ENCODE measurements around the gene CAMK1D.
"Not testable (repeated sequence)": the region's sequence is repeated elsewhere in the genome, so short reads cannot be mapped to it uniquely, and the experiment has no call there.

CAMK1D gene

DNA sequence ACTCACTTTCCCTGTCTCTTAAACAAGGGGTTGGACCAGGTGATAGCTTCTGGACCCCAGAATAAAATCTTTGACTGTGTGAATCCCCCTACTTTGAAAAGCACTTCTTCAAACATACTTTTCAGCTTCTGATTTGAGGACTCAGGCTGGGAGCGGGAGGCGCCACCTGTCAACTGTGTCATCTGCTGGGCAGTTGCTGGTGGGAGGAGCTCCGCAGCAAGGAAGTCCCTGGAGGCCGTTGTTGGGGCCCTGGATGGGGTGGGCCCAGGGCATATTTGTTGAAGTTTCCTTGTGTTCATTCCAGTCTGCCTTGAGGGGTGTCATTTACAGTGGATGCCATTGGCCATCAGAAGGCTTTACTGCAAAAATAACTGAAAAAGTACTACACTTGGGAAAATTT lies 454.4 kb downstream of the CAMK1D start:
- H3K9me3 Mint-ChIP-seq, result no peaks in the 10 kb centered on the region
- H3K27ac Mint-ChIP-seq, result no peak overlapping the region
- no peak overlapping the region for H3K4me3 Mint-ChIP-seq
- H3K4me1 Mint-ChIP-seq (ENCODE audit: low read depth), result no peaks in the 10 kb centered on the region
- peaks cover 9% of the 10 kb centered on the region for H3K36me3 Mint-ChIP-seq (ENCODE audit: low read depth)
- H3K27me3 Mint-ChIP-seq, result no peaks in the 10 kb centered on the region

DNA sequence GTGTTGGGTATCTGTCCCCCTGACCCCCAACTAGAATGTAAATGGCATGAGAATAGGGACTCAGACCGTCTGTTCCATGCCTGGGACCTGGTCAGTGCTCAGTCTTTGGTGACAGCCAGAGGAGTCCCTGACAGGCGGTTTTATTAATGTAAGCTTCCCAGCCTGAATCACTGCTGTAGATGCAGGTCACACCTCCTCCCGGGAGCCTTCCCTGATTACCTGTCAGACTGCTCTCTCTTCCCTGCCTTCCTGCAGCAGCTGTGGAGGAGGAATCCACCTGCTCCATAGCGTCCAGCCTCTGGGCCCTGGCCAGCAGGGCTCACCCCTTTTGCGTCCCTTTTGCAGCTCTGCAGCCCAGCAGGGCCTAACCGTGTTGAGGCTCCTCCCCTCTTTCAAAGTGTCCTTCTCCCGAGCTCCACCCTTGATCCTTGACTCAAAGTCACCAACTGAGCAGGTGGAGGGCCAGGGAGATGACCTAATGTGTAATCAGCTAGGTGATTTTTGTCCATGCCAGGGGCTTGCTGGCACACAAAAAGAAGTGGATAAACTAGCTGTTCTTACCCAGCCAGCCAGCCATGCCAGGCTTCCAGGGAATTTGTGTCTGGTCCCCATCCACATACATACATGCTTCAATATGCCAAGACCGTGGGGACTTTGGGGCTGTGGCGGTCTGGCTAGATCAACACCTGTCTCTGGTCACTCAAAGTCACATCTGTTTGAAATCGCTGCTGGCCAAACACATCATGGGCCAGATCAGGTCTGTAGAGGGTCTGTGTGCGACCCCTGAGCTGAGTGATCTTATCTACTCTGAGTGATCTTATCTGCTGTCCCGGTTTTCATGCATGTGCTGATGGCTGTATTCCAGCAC lies 457.1 kb downstream of the CAMK1D start:
- Mint-ChIP-seq H3K4me1 (ENCODE audit: low read depth) (no peaks in the 10 kb centered on the region), H3K9me3 (no peaks in the 10 kb centered on the region), H3K36me3 (ENCODE audit: low read depth) (peaks cover 13% of the 10 kb centered on the region), H3K4me3 (no peak overlapping the region), H3K27ac (no peak overlapping the region), H3K27me3 (no peaks in the 10 kb centered on the region)

DNA sequence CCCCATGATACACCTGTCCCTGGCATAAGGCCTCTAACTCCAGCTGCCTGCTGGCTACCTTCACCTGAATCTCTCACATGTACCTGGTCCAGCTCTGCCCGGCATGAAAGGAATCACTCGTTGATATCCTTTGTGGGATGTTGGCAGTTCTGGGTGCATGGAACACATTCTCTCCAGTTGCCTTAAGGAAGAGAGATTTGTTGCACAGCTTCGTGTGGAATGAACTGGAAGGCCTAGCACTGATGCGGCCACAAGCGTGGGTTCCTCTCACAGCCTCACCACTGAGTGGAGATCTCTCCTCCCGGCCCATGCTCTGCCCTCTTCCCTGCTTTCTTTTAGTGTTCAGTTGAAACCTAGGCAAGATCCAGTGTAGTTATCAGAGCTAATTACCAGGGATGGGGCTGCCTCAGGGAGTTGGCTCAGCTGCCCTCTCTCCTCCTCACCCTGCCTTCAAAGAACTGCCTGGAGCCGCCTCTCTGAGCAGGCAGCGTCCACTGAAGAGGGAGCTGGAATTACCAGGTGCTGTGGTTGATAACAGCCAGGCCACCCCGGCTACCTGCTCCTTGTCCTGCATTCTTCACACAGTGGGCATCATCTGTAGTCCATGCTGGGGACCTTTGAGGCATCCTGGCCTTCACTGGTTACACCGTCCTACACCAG lies 457.9 kb downstream of the CAMK1D start:
- Mint-ChIP-seq H3K4me3 (no peak overlapping the region), H3K4me1 (ENCODE audit: low read depth) (no peaks in the 10 kb centered on the region), H3K27ac (no peak overlapping the region), H3K36me3 (ENCODE audit: low read depth) (peaks cover 16% of the 10 kb centered on the region), H3K27me3 (no peaks in the 10 kb centered on the region), H3K9me3 (no peaks in the 10 kb centered on the region)

DNA sequence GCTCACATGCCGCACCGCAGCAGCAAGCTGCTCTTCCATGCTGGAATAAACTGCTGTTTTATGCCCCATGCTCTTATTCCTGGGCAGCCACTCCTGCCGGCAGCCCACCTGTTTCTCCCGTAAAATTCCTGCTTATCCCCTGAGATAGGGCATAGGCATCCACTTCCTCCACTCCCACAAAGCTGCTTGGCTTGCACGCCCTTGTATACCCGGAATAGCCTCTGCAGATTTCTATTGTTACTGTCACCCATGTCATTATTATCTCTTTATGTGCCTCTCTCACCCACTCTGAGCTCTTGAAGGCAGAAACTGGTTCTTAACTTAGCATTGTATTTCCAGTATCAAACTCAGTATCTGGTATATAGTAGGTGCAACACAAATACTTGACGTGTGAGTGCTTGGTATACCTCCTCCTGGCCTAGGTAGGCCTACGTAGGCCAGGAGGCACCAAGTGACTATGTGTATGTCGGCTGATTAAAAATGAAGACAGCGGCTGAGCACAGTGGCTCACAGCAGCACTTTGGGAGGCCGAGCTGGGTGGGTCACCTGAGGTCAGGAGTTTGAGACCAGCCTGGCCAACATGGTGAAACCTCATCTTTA lies 458.8 kb downstream of the CAMK1D start:
- no peak overlapping the region for H3K27ac Mint-ChIP-seq
- H3K36me3 Mint-ChIP-seq (ENCODE audit: low read depth), result peaks cover 22% of the 10 kb centered on the region
- no peaks in the 10 kb centered on the region for H3K9me3 Mint-ChIP-seq
- no peaks in the 10 kb centered on the region for H3K27me3 Mint-ChIP-seq
- H3K4me3 Mint-ChIP-seq, result no peak overlapping the region
- peaks cover 4% of the 10 kb centered on the region for H3K4me1 Mint-ChIP-seq (ENCODE audit: low read depth)

DNA sequence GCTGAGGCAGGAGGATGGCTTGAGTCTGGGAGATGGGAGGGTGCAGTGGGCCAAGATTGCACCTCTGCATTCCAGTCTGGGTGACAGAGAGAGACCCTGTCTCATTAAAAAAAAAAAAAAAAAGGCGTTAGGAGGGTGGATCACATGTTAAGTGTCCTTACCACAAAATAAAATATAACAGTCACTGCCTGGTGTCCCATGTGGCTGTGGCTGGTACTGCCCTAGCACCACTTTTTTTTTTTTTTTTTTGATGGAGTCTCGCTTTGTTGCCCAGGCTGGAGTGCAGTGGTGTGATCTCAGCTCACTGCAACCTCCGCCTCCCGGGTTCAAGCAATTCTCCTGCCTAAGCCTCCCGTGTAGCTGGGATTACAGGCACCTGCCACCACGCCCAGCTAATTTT lies 460.7 kb downstream of the CAMK1D start:
- not testable (repeated sequence) for H3K27me3 Mint-ChIP-seq; H3K9me3 Mint-ChIP-seq; H3K4me3 Mint-ChIP-seq; H3K27ac Mint-ChIP-seq; H3K4me1 Mint-ChIP-seq (ENCODE audit: low read depth)
- H3K36me3 Mint-ChIP-seq (ENCODE audit: low read depth), result peaks cover 37% of the 10 kb centered on the region

DNA sequence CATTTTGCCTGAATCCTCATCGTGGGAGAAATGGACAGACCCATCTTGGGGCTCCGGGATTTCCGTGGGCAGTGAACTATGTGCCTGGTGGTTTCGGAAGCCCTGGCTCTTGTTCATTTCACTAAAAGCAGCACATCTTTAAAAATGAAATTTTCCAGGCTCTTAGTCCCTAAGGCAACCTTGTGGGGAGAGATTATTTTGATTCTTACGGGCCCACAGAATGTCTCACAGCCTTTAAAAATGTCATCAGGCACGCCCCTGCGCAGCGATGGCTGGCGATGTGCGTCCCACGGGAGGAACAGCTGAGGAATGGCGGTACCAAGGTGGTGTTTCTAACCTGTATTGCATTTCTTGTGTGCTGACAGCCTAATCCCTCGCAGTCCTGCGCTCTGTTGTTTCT lies 462.5 kb downstream of the CAMK1D start:
- Mint-ChIP-seq H3K27ac (no peak overlapping the region), H3K9me3 (no peaks in the 10 kb centered on the region), H3K27me3 (no peaks in the 10 kb centered on the region), H3K36me3 (ENCODE audit: low read depth) (peaks cover 49% of the 10 kb centered on the region), H3K4me3 (no peak overlapping the region), H3K4me1 (ENCODE audit: low read depth) (peaks cover 4% of the 10 kb centered on the region)

DNA sequence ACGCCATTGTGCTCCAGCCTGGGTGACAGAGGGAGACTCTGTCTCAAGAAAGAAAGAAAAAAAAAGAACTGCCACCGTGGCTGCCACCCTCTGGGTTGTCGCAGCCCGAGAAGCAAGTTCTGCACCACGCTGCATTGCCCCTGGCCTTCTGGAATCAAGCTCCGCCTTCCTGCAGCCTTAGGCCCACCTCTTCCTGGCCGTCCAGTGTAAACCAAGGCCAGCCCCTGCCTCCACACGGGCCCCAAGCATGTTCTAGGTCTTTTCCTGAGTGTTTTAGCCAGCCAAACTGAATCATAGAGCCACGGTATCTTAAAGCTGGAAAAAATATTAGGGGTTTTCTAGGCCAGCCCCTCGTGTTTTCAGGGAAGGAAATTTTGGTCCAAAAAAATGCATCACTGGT lies 463.2 kb downstream of the CAMK1D start:
- Mint-ChIP-seq H3K27me3 (no peaks in the 10 kb centered on the region), H3K9me3 (no peaks in the 10 kb centered on the region), H3K4me3 (no peak overlapping the region), H3K36me3 (ENCODE audit: low read depth) (peaks cover 53% of the 10 kb centered on the region), H3K27ac (no peak overlapping the region), H3K4me1 (ENCODE audit: low read depth) (peaks cover 4% of the 10 kb centered on the region)

DNA sequence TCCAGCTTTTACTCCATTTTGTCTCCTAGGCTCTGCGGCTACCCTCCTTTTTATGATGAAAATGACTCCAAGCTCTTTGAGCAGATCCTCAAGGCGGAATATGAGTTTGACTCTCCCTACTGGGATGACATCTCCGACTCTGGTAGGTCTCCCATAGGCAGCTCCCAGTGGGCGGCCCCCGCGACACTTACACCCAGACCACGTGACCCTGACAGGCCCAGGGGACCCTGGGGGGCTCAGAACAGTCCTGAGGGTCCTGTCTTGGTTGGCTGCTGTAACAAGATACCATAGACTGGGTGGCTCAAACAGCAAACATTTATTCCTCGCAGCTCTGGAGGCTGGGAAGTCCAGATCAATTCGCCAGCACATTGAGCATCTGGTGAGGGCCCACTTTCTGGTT lies 464.8 kb downstream of the CAMK1D start:
- Mint-ChIP-seq H3K36me3 (ENCODE audit: low read depth) (peaks cover 62% of the 10 kb centered on the region), H3K4me1 (ENCODE audit: low read depth) (peaks cover 4% of the 10 kb centered on the region), H3K9me3 (no peaks in the 10 kb centered on the region)

DNA sequence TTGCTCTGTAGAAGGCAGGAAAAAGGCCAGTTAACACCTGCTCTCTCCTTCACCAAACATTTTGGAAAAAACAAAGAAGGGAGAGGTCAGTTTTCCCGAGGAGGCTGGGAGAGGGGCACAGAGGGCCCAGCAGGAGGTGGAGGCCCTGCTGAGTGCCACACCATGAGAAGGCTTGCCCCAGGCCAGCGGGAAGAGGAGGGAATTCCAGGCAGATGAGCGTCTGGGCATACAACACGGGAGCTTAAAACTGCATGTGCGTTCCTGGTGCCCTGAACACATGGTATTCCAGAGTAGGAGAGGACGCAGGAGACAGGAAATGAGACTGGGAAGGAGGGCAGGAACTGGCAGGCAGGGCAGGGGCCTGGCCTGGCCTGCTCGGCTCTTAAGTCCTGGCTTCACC lies 469.7 kb downstream of the CAMK1D start:
- Mint-ChIP-seq H3K27me3 (no peaks in the 10 kb centered on the region), H3K27ac (no peak overlapping the region), H3K36me3 (ENCODE audit: low read depth) (peaks cover 52% of the 10 kb centered on the region), H3K9me3 (no peaks in the 10 kb centered on the region), H3K4me1 (ENCODE audit: low read depth) (no peaks in the 10 kb centered on the region), H3K4me3 (no peak overlapping the region)

More for the DNA sequence above, 464.8 kb downstream of the CAMK1D start:
- Mint-ChIP-seq H3K4me3 (no peak overlapping the region), H3K27ac (no peak overlapping the region), H3K27me3 (no peaks in the 10 kb centered on the region)

DNA sequence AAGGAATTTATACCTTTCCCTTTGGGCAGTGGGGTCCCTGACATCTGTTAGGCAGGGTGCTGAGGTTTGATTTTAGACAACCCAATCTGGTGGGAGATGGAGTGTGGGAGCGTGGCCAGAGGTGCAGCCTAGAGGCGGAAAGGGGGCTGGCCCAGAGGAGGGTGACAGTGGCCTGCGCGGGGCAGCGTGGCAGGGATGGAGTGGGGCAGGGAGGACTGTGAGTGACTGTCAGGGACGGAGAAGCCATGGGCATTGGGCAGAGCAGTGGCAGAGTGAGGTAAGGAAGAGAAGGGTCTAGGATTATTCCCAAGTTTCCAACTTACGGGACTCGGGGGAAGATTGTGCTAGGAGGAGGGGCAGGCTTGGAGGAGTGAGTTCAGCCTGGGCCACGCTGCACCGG lies 470.3 kb downstream of the CAMK1D start:
- H3K27me3 Mint-ChIP-seq, result no peaks in the 10 kb centered on the region
- no peak overlapping the region for H3K27ac Mint-ChIP-seq
- peaks cover 50% of the 10 kb centered on the region for H3K36me3 Mint-ChIP-seq (ENCODE audit: low read depth)
- no peaks in the 10 kb centered on the region for H3K4me1 Mint-ChIP-seq (ENCODE audit: low read depth)
- no peak overlapping the region for H3K4me3 Mint-ChIP-seq
- H3K9me3 Mint-ChIP-seq, result no peaks in the 10 kb centered on the region

DNA sequence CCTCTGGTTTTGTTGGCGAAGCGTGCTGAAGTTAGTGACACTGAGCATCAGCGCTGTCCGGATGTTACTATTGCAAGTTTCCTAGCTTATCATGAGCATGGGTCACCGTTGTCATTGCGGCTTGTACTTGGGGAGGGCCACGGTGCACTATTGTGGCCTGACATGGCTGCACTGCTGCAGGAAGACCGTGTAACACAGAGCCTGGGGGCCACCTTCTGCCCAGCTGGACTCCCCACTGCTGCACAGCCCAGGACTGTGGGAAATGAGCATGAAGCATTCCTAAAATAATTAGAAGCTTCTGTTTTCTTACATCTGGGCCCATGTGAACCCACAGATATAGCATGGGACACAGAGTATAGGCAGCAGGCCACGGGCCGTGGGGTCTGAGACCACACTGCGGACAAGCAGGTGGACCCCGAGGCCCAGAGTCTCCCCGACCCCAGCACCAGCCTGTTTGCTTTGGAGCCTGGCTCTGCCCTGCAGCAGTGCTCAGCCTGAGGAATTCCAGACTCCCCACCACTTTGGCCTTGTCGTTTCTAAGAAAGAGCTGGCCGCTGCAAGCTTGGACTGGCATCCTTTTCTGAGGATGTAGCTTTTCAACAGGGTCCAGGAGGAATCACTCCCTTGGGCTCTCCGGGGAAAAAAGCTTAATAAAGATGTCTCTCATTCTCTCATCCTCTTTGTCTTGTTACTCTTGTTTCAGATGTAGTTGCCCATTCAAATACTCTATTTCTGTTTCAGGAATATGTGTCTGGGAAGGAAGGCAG lies 473.0 kb downstream of the CAMK1D start:
- H3K9me3 Mint-ChIP-seq, result no peaks in the 10 kb centered on the region
- H3K4me1 Mint-ChIP-seq (ENCODE audit: low read depth), result no peaks in the 10 kb centered on the region
- no peak overlapping the region for H3K4me3 Mint-ChIP-seq
- H3K27me3 Mint-ChIP-seq, result no peaks in the 10 kb centered on the region
- peaks cover 38% of the 10 kb centered on the region for H3K36me3 Mint-ChIP-seq (ENCODE audit: low read depth)
- H3K27ac Mint-ChIP-seq, result no peak overlapping the region

DNA sequence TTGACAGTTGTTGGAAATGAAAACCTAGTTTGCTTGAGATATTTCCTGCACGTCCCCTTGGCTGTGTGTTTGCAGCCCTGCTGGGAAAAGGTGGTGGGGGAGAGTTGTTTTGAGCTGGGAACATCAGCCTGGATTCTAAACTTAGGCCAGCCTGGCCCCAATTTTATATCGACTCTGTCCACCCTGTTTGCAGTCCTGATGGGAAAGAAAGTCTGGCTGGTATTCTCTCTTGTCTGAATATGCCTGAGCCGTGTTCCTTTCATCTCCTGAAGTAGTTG lies 473.5 kb downstream of the CAMK1D start:
- no peaks in the 10 kb centered on the region for H3K27me3 Mint-ChIP-seq
- H3K4me1 Mint-ChIP-seq (ENCODE audit: low read depth), result no peaks in the 10 kb centered on the region
- H3K27ac Mint-ChIP-seq, result no peak overlapping the region
- no peak overlapping the region for H3K4me3 Mint-ChIP-seq
- peaks cover 37% of the 10 kb centered on the region for H3K36me3 Mint-ChIP-seq (ENCODE audit: low read depth)
- H3K9me3 Mint-ChIP-seq, result no peaks in the 10 kb centered on the region

DNA sequence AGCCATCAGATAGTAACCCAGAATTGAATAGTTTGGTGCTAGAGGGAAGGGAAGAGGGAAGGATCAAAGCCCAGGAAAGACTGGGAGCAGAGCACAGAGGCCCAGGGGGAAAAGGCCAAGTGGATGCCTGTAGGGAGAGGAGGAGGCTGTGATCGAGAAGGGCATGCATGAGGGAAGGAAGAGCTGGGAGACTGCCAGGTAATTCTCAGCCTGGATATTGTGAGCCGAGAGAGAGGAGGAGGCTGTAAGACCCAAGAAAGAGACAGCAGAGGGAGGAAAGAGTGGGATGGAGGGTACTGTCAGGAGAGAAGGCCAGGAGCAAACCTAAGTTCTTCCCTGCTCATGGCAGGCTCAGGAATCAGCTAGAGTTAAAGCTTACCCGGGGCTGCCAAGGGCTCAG lies 474.0 kb downstream of the CAMK1D start:
- Mint-ChIP-seq H3K36me3 (ENCODE audit: low read depth) (peaks cover 37% of the 10 kb centered on the region), H3K27me3 (no peaks in the 10 kb centered on the region), H3K9me3 (no peaks in the 10 kb centered on the region), H3K4me3 (no peak overlapping the region), H3K4me1 (ENCODE audit: low read depth) (no peaks in the 10 kb centered on the region), H3K27ac (no peak overlapping the region)

DNA sequence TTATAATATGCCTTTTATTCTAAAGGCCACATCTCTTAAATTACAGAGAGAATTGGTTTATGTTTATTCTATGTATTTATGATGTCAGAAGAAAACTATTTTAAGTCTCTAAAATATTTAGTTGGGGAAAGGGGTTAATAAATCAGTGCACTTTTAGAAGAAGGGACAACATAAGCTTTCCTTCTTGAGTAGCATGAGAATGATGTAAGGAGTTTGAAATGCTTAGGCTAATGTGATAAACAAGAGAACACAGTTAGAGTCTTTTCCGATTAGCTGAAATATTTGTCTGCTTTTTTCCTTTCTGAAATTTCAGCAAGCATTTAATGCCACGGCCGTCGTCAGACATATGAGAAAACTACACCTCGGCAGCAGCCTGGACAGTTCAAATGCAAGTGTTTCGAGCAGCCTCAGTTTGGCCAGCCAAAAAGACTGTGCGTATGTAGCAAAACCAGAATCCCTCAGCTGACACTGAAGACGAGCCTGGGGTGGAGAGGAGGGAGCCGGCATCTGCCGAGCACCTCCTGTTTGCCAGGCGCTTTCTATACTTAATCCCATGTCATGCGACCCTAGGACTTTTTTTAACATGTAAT lies 476.0 kb downstream of the CAMK1D start:
- Mint-ChIP-seq H3K4me3 (no peak overlapping the region), H3K4me1 (ENCODE audit: low read depth) (no peaks in the 10 kb centered on the region), H3K36me3 (ENCODE audit: low read depth) (peaks cover 33% of the 10 kb centered on the region), H3K9me3 (no peaks in the 10 kb centered on the region), H3K27me3 (no peaks in the 10 kb centered on the region), H3K27ac (no peak overlapping the region)

Data from stimulated activated naive CD8-positive, alpha-beta T cell treated with anti-CD3 and anti-CD28 coated beads, Interleukin-15, Interleukin-2, amounts not matched to agents 100 ng/mL and 50 ng/mL, for 24 hours (primary cell).